ENCODE results near the gene HTR6.

- TF ChIP-seq TAF1 (IDR thresholded peaks at IDR 0.05; ENCODE audit: borderline replicate concordance, insufficient read depth, low read length) (no peak), SIN3A (IDR thresholded peaks at IDR 0.05; ENCODE audit: borderline replicate concordance, insufficient read depth, low read length) (no peak)
Observed at GRCh38 chr1:19625291-19625937, 39.3 kb upstream of the HTR6 start.

Measured in PFSK-1 (cell line).